ENCODE measurements around the gene PDCD5.
"Not testable (repeated sequence)": the region's sequence is repeated elsewhere in the genome, so short reads cannot be mapped to it uniquely, and the experiment has no call there.

Gene PDCD5

DNA sequence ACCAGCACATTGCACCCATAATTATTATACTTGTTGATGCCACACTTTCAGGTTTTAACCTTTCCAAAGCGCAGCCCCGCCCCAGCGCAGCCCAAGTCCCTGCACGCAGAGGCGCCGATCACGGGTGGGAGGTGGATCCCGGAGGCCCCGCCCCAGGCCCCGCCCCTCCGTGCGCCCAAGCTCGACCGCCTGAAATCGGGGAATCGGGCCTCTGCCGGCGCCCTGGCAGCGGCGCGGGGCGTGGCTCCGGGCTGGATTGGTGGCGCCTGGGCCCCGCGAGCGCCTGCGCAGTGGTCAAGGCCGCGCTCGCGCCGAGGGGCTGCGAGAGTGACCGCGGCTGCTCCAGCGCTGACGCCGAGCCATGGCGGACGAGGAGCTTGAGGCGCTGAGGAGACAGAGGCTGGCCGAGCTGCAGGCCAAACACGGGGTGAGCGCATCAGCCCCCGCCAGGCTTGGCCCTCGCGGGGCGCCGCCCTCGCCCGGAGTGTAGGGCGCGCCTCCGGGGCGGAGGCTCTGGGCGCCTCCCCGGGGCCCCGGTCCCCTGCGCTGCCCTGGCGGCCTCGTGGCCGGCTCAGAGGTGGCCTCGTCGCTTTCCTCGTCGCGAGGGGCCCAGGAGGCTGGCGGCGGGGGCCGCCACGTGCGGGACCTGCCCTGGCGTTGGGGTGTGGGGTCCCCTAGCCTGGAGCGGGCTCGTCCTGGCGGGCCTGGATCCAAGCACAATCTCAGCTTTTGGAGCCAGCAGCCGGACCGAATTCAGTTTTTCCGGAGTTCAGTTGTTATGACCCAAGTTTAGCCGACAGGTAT, at the start of gene PDCD5:
Gene PDCD5, plus strand, starts transcription at position 290 of the 804 bp plus-strand sequence. Its CDS starts 72 bp downstream, at position 362.
- DNase-seq: peak; percentile 83

DNA sequence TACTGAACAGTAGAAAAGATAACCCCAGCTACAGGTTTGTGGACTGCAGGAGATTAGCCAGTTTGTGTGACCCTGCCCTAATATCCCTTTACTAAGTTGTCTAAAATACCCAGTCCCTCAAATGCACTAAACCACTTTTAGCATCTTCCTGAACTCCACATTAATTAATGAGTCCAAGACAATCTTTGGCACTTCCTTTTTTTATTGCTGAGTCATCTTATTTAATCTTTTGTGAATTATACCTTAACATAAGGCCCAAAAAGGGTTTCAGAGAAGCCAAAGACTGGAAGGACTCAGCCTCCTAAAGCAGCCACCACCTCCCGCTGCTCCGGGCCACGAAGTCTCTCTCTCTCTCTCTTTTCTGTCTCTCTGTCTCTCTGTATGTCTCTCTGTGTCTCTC, 48.8 kb upstream of the PDCD5 start:
- DNase-seq: no peak

GRCh38 chr19:32537580-32537979, 43.4 kb upstream of the PDCD5 start:
- DNase-seq: no peak

- no peak for DNase-seq
These were observed 41.6 kb upstream of the PDCD5 start for GRCh38 chr19:32539240-32539916.

GRCh38 chr19:32540621-32541020, 40.4 kb upstream of the PDCD5 start:
- no peak for DNase-seq

GRCh38 chr19:32541376-32541775, 39.6 kb upstream of the PDCD5 start:
- not testable (repeated sequence) for DNase-seq

GRCh38 chr19:32542477-32543108, 38.4 kb upstream of the PDCD5 start:
- no peak for DNase-seq

GRCh38 chr19:32543115-32543900, 37.7 kb upstream of the PDCD5 start:
- no peak for DNase-seq

GRCh38 chr19:32544917-32545316, 36.1 kb upstream of the PDCD5 start:
- no peak for DNase-seq

GRCh38 chr19:32550666-32551065, 30.3 kb upstream of the PDCD5 start:
- peak; percentile 98 for DNase-seq

DNA sequence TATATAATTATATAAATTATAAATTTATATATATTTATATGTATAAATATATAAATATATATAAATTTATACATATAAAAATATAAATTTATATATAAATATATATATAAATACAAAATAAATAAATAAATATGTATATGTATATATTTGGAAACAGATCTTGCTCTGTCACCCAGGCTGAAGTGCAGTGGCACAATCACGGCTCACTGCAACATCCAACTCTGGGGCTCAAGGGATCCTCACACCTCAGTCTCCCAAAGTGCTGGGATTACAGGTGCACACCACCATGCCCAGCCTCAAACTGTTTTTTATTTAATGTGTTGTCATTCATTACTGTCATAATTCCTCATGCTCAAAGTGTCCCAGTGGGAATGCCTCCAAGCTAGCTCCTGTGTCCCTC, 25.2 kb upstream of the PDCD5 start:
- DNase-seq: no peak

DNA sequence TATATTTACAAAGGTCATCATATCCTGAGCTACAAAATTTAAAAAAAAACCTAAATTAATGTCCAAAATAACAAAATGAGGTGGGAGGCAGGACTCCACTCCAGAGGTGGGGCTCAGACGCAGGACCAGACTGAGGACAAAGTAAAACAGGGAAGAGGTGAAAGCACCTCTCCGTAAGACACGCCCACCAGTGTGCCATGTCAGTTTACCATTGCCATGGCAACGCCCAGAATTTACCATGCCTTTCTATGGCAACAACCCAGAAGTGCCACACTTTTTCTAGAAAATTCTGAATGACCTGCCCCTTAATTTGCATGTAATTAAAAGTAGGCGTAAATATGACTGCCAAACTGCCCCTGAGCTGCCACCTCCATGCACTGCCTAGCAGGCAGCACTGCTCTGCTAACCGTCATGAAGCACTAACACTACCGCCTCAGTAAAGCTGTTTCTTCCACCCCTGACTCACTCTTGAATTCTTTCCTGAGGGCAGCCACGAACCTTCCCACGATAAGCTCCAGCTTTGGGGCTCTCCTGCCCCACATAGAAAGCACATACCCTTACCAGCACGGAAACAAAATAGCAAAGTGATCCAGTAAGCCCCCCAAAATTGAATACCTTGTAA, 22.3 kb upstream of the PDCD5 start:
- no peak for DNase-seq

- DNase-seq: no peak
These were observed 17.2 kb upstream of the PDCD5 start for GRCh38 chr19:32563761-32564160.

GRCh38 chr19:32566246-32566830, 14.7 kb upstream of the PDCD5 start:
- DNase-seq: peak; percentile 54

DNA sequence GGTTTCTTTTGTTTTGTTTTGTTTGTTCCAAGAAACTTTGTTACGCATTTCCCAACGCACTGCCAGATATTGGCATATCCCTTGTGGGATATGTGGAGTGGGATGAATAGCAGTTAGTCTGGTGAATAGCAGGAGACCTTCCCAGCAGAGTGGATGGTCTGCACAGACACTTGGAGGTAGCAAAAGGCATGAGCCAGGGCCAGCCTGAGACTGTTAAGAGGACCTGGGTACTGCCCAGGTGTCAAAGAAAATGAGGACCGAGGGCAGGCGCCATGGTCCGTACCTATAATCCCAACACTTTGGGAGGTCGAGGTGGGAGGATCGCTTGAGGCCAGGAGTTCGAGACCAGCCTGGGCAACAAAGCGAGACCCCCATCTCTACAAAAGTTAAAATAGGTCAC, 13.5 kb upstream of the PDCD5 start:
- no peak for DNase-seq

- DNase-seq: peak; percentile 74
These were observed 10.8 kb upstream of the PDCD5 start for GRCh38 chr19:32570081-32570785.

- not testable (repeated sequence) for DNase-seq
These were observed 9.4 kb upstream of the PDCD5 start for GRCh38 chr19:32571471-32572075.

- not testable (repeated sequence) for DNase-seq
These were observed 8.1 kb upstream of the PDCD5 start for GRCh38 chr19:32572700-32573491.

DNA sequence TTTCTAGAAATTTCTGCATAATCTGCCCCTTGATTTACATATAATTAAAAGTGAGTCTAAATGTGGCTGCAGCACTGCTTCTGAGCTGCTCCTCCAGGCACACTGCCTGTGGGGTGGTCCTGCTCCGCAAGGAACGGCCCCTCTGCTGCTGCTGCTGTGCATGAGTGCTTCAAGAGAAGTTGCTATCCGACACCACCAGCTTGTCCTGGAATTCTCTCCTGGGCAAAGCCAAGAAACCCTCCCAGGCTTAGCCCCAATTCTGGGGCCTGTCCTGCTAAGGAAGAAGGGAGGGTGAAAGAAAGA, 7.5 kb upstream of the PDCD5 start:
- no peak for DNase-seq

DNA sequence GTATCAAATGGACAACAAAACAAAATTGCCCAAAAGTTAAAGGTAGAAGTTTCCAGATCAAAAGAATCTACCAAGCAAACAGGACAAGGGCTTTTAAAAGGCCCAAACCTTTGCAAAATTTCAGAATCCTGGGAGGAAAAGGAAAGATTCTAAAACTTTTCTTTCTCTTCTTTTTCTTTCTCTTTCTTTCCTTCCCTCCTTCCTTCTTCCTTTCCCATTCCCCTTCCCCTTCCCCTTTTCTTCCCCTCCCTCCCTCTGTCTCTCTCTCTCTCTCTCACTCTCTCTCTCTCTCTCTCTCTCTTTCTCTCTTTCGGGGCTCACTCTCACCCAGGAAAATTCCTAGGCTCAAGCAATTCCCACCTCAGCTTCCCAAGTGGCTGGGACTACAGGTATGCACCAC, 4.2 kb upstream of the PDCD5 start:
- DNase-seq: no peak

All from NCI-H1694 treated with DMSO at 0.1 percent for 48 hours (cell line).